Ectodermal cell (in vitro differentiated cells): ENCODE data around the gene GNA15.
"Not testable (repeated sequence)": the region's sequence is repeated elsewhere in the genome, so short reads cannot be mapped to it uniquely, and the experiment has no call there.

ENCODE experiments used
- H3K27ac ChIP-seq: 2 replicates; pipeline ENCODE4 v1.7.0; 2013; ENCODE audit warnings: mild to moderate bottlenecking, low read depth, low read length; ENCODE audit not compliant: insufficient read depth, poor library complexity, severe bottlenecking
- H3K27me3 ChIP-seq: 2 replicates; pipeline ENCODE4 v1.7.0; 2013; ENCODE audit warnings: mild to moderate bottlenecking, low read length; ENCODE audit not compliant: insufficient read depth, control insufficient read depth, poor library complexity, severe bottlenecking
- H3K36me3 ChIP-seq: one replicate; pipeline ENCODE4 v1.7.0; 2013; ENCODE audit warnings: low read length; ENCODE audit not compliant: control insufficient read depth, insufficient read depth
- H3K4me1 ChIP-seq: one replicate; pipeline ENCODE4 v1.7.0; 2013; ENCODE audit warnings: low read length; ENCODE audit not compliant: control insufficient read depth, insufficient read depth
- H3K4me3 ChIP-seq: 2 replicates; pipeline ENCODE4 v1.7.0; 2013; ENCODE audit warnings: low read depth, low read length, control low read depth; ENCODE audit not compliant: insufficient read depth
- H3K9me3 ChIP-seq: 2 replicates; pipeline ENCODE4 v1.7.0; 2013; ENCODE audit warnings: mild to moderate bottlenecking, low read length, moderate library complexity; ENCODE audit not compliant: control insufficient read depth
- WGBS, 2 experiments: methylation state at CpG; one replicate each; pipeline ENCODE4 v1.1.7; 2013; ENCODE audit warnings: missing lambda C conversion rate in 2 of 2; 5-methylcytosine and 5-hydroxymethylcytosine counted together

Gene GNA15

DNA sequence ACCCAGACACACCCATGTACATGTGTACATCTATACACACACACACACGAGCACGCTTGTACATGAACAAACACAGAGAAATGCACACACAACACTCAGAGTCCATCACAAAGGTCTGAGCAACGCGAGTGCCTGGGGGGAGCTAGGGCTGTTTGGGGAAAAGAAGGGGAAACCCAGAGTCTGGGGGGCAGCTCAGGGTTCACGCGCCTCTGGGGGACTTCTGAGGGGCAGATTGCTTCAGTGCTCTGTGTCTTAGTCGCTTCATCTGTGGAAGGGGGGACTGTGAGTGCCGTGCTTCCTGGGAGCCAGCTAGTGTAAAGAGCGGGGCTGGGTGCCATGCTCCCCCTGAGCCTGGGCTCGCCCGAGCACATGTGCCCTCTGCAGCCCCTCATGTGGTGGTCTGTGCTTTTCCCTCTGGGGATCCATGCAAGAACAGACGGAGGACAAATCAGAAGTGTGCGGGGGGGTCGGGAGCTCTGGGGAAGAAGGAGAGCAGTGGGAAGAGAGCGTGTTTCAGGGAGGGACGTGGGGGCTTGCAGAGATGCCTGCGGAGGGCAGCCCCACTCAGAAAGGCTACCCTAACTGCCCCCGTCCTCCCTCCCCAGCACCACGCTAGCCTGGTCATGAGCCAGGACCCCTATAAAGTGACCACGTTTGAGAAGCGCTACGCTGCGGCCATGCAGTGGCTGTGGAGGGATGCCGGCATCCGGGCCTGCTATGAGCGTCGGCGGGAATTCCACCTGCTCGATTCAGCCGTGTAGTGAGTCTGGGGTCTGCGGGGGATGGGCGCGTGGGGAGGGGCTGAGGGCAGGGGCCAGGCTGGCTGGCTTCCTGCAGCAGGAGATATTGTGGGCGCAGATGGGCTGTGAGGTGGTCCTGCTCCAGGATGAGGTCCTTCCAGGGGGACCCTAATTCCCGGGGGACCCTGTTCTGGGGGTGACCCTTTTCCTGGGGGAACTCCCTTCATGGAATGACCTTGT, 14.0 kb downstream of the GNA15 start:
- 75 to 78% methylated on average over 35 of the region's 35 CpGs for WGBS, 2 experiments
- Histone ChIP-seq H3K27ac (no peak overlapping the region), H3K36me3 (no peaks in the 10 kb centered on the region), H3K9me3 (no peaks in the 10 kb centered on the region), H3K27me3 (peaks cover 7% of the 10 kb centered on the region), H3K4me3 (no peak overlapping the region), H3K4me1 (no peaks in the 10 kb centered on the region)

DNA sequence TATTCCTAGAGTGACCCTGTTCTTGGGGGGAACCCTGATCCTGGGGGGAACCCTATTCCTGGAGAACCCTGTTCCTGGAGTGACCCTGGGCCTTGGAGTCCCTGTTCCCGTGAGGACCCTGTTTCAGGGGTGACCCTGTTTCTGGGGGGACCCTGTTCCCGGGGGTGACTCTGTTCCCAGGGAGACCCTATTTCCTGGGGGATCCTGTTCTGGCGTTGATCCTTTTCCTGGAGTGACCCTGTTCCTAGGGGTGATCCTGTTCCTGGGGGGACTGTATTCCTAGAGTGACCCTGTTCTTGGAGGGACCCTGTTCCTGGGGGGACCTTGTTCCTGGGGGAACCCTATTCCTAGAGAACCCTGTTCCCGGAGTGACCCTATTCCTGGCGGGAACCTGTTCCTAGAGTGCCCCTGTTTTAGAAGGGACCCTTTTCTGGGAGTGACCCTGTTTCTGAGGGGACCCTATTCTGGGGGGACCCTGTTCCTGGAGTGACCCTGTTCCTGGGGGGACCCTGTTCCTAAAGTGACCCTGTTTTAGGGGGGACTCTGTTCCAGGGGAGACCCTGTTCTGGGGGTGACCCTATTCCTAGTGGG, 15.0 kb downstream of the GNA15 start:
- 92 to 94% methylated on average over 5 of the region's 5 CpGs for WGBS, 2 experiments
- Histone ChIP-seq H3K36me3 (no peaks in the 10 kb centered on the region), H3K4me1 (no peaks in the 10 kb centered on the region), H3K9me3 (no peaks in the 10 kb centered on the region), H3K4me3 (no peak overlapping the region), H3K27me3 (peaks cover 7% of the 10 kb centered on the region), H3K27ac (no peak overlapping the region)

DNA sequence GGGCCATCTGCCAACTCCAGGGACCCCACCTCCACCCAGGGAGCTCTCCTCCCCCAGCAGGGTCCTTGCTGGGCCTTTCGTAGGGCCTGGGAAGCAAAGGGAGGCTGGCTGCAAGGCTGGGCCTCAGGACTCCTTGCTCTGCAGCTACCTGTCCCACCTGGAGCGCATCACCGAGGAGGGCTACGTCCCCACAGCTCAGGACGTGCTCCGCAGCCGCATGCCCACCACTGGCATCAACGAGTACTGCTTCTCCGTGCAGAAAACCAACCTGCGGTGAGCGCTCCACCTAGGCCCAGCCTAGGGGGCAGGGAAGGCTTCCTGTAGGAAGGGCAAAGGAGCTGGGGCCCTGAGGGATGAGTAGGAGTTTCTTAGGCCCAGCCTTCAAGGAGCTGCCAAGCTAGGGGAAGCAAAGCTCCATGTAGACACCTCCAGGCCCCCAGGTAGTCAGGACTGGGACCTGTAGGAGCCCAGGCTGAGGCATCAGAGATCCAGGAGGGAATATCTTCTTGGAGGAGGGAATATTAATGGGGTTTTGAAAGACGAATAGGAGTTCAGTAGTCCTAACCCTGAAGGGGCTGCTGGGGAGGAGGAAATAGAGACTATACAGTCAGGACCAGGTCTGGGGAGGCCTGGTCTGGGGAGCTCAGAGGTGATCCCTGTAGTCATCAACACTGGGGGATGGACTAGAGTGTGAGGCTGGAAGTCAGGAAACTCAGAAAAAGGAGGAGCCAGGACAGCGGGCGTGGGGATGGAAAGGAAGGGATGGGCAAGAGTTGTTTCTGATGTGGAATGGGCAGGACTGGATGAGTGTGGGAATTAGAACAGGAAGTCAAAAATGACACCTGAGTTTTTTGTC, 16.0 kb downstream of the GNA15 start:
- H3K36me3 ChIP-seq, result no peaks in the 10 kb centered on the region
- H3K27me3 ChIP-seq, result peaks cover 7% of the 10 kb centered on the region
- H3K9me3 ChIP-seq, result no peaks in the 10 kb centered on the region
- 74% methylated on average over 14 of the region's 14 CpGs for WGBS, 2 experiments
- H3K4me3 ChIP-seq, result no peak overlapping the region
- H3K4me1 ChIP-seq, result no peaks in the 10 kb centered on the region
- H3K27ac ChIP-seq, result no peak overlapping the region

DNA sequence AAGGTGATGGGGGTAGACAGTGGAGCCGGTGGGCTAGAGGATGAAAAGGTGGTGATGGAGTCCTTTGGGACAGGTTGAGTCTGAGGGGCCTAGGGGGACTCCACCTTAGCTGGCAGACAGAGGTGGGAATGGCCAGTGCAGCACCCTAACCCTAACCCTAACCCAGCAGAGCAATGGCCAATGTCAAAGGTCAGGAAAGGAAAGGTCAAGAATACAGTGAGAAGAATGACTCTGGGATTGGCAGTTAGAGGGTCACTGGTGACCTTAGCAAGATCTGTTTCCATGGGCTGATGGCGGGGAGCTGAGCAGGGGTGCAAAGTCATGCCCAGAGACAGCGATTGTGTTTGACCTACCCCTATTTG, 16.6 kb downstream of the GNA15 start:
- Histone ChIP-seq H3K4me1 (no peaks in the 10 kb centered on the region), H3K27ac (no peak overlapping the region), H3K36me3 (no peaks in the 10 kb centered on the region), H3K4me3 (no peak overlapping the region), H3K9me3 (no peaks in the 10 kb centered on the region), H3K27me3 (peaks cover 7% of the 10 kb centered on the region)
- WGBS, 2 experiments, result 93 to 96% methylated on average over 3 of the region's 3 CpGs

DNA sequence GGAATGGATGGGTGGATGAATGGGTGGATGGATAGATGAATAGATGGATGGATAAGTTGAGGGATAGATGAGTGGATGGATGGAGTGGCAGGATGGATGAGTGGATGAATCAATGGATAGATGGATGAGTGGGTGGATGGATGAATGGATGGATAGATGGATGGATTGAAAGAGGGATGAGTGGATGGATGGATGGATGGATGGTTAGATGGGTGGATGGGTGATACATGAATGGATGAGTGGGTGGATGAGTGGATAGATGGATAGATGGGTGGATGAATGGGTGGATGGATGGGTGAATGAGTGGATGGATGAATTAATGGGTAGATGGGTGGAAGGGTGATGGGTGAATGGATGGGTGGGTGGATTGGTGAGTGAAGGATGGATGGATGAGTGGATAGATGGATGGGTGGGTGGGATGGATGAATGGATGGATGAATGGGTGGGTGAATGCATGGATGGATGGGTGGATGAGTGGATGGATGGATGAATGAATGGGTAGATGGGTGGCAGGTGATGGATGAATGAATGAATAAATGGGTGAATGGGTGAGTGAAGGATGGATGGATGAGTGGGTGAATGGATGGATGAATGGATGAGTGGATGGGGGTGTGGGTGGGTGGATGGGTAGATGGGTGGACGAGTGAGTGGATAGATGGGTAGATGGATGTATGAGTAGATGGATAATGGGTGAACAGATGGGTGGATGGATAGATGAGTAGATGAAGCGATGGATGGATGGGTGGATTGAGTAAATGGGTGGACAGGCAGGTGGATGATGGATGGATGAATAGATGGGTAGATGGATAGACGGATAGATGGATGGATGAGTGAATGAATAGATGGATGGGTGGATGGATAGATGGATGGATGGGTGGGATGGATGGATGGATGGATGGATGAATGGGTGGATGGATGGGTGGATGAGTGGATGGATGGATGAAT, 17.7 kb downstream of the GNA15 start:
- WGBS, 2 experiments, result 85 to 87% methylated on average over 3 of the region's 3 CpGs
- Histone ChIP-seq H3K4me1 (no peaks in the 10 kb centered on the region), H3K27me3 (peaks cover 7% of the 10 kb centered on the region)

DNA sequence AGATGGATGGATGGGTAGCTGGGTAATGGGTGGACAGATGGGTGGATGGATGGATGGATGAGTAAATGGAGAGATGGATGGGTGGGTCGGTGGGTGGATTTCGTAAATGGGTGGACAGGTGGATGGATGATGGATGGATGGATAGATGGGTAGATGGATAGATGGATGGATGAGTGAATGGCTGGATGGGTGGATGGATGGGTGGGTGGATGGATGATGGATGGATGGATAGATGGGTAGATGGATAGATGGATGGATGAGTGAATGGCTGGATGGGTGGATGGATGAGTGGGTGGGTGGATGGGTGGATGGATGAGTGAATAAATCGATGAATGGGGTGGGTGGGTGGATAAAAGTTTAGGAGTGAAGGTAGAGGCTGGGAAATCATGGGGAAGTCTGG, 18.6 kb downstream of the GNA15 start:
- not testable (repeated sequence) for H3K36me3 ChIP-seq, H3K27ac ChIP-seq, H3K4me3 ChIP-seq, H3K4me1 ChIP-seq, H3K27me3 ChIP-seq, H3K9me3 ChIP-seq
- WGBS, 2 experiments, result 89 to 90% methylated on average over 3 of the region's 3 CpGs

More for the DNA sequence above, 17.7 kb downstream of the GNA15 start:
- Histone ChIP-seq H3K27ac (no peak overlapping the region), H3K36me3 (no peaks in the 10 kb centered on the region), H3K4me3 (no peak overlapping the region), H3K9me3 (no peaks in the 10 kb centered on the region)

DNA sequence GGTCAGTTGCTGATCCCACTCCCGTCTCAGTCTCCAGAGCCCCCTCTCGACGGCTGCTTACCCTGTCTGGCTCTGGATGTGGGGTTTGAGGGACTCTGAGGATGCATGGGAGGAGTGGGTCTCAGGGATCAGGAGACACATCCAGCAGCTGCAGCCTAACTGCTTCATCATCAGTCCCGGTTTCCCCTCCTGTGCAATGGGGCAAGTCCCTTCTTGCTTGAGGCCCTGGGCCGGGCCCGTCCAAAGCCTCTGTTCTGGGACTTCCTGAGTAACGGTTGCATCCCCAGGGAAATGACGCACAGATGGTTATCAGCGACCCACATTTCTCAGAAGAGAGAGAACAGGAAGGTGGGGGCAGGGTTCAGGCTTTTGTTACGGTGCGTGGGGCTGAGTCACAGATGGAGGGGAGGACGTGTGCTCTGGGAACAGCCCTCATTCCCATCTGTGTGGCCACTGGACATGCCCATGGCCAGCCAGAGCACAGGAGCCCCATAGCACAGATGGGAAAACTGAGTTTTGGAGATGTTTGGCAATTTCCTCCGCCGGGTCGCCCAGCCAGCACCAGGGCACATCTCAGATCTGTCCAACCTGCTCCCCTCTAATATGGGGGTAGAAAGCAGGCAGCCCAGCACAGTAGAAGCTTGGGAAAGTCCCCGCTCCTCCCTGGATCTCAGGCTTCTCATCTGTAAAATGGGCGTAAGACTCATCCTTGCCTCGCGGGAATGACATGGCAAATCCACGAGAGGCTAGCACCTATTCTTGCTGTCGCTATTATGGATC, 19.3 kb downstream of the GNA15 start:
- 84 to 86% methylated on average over 21 of the region's 21 CpGs for WGBS, 2 experiments
- Histone ChIP-seq H3K4me3 (no peak overlapping the region), H3K9me3 (no peaks in the 10 kb centered on the region), H3K27ac (no peak overlapping the region), H3K4me1 (no peaks in the 10 kb centered on the region), H3K27me3 (peaks cover 3% of the 10 kb centered on the region), H3K36me3 (no peaks in the 10 kb centered on the region)

DNA sequence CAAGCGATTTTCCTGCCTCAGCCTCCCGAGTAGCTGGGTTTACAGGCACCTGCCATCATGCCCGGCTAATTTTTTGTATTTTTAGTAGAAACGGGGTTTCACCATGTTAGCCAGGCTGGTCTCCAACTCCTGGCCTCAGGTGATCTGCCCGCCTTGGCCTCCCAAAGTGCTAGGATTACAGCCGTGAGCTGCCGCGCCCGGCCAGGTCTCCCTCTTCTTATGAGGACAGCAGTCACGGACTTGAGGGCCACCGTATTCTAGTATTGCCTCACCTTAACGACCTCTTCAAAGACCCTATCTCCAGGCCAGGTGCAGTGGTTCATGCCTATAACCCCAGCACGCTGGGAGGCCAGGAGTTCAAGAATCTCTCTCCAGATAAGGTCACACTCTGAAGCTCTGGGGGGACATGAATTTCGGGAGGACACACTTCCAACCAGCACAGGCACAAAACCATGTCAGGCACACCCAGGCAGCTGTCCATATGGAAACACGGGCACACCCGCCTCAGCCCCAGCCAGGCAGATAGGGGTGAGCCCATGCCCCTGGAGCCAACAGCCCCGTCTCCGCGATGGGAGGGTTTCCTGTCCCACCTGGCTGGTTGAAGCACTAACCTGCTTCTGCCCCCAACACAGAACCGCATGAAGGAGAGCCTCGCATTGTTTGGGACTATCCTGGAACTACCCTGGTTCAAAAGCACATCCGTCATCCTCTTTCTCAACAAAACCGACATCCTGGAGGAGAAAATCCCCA, 21.4 kb downstream of the GNA15 start:
- Histone ChIP-seq H3K9me3 (no peaks in the 10 kb centered on the region), H3K36me3 (no peaks in the 10 kb centered on the region), H3K4me1 (no peaks in the 10 kb centered on the region), H3K4me3 (no peak overlapping the region), H3K27ac (no peak overlapping the region), H3K27me3 (no peaks in the 10 kb centered on the region)
- 90 to 92% methylated on average over 23 of the region's 23 CpGs for WGBS, 2 experiments
